Dermis microvascular lymphatic vessel endothelial cell (primary cell): ENCODE results near the gene RHBDL1. TPM values are rescaled to one million over a fixed set of nuclear protein-coding genes. Genes with fewer than 3 reads are reported as not detected.

Experiments
- DNase-seq, 2 donors: peaks; one replicate each; pipeline versions ENCODE4 v3.0.0 to v3.0.0-alpha.2; 2010; ENCODE audit warnings: low read depth in 2 of 2
- total RNA-seq: library from RNA; depleted of rRNA; stranded (reverse); fragments of >200 nt; gene quantifications from 2 replicates; pipeline ENCODE4 v1.2.1, GENCODE V29; 2014

RHBDL1 gene
- total RNA-seq, 1 donor from 2014 or later, result 0.13 TPM

GRCh38 chr16:717450-718245, 42.2 kb downstream of the RHBDL1 start:
- no peak for DNase-seq

GRCh38 chr16:718389-718788, 42.9 kb downstream of the RHBDL1 start:
- no peak for DNase-seq

GRCh38 chr16:718922-719321, 43.5 kb downstream of the RHBDL1 start:
- no peak for DNase-seq

- DNase-seq, result no peak
Observed at GRCh38 chr16:719815-720446, 44.5 kb downstream of the RHBDL1 start.

- DNase-seq, result peak in 1 of 2 donors; percentile 31
Observed at GRCh38 chr16:720447-720989, 45.0 kb downstream of the RHBDL1 start.

GRCh38 chr16:720990-721764, 45.7 kb downstream of the RHBDL1 start, which contains the start of gene ANTKMT:
TSS of gene ANTKMT (plus strand) at chr16:721146. CDS start at chr16:721275, 129 bp downstream.
- peak; percentile 29 to 73 for DNase-seq

GRCh38 chr16:721765-722540, 46.5 kb downstream of the RHBDL1 start:
- DNase-seq, result no peak

- no peak for DNase-seq
Observed at GRCh38 chr16:722835-723633, 47.6 kb downstream of the RHBDL1 start.

- no peak for DNase-seq
Observed at GRCh38 chr16:723695-724094, 48.2 kb downstream of the RHBDL1 start.

- DNase-seq, result no peak
Observed at GRCh38 chr16:724188-725040, 48.9 kb downstream of the RHBDL1 start.

GRCh38 chr16:725041-725376, 49.5 kb downstream of the RHBDL1 start:
- no peak for DNase-seq

GRCh38 chr16:725463-726187, 50.2 kb downstream of the RHBDL1 start:
- DNase-seq, result no peak

GRCh38 chr16:726188-726437, 50.6 kb downstream of the RHBDL1 start:
- no peak for DNase-seq

- peak in 1 of 2 donors; percentile 51 for DNase-seq
Observed at GRCh38 chr16:726438-727290, 51.2 kb downstream of the RHBDL1 start, which contains the start of the genes CCDC78 and HAGHL. TSS of gene CCDC78 (minus strand) at chr16:726443. CDS start at chr16:726367, 76 bp downstream. TSS of gene HAGHL (plus strand) at chr16:727106. CDS start at chr16:727510, 404 bp downstream.

GRCh38 chr16:727291-727977, 52.0 kb downstream of the RHBDL1 start:
- DNase-seq, result no peak
